GM18505 (cell line): Measurements from ENCODE around the gene PVRIG.
A peak's percentile ranks its signal among the peaks of the same experiment; 100 is the strongest.
"Not testable (repeated sequence)": the region's sequence is repeated elsewhere in the genome, so short reads cannot be mapped to it uniquely, and the experiment has no call there.

Source experiments
- ATAC-seq: cut with Tn5 transposase; IDR thresholded peaks from one replicate; pipeline ENCODE4 v1.9.1; 2021; ENCODE audit not compliant: unreplicated experiment
- POLR2A ChIP-seq: IDR thresholded peaks from 4 replicates; pipeline ENCODE4 v1.6.1; 2011; ENCODE audit warnings: borderline replicate concordance; ENCODE audit not compliant: insufficient read depth, insufficient read length; ENCODE audit errors: extremely low read depth

PVRIG gene

DNA sequence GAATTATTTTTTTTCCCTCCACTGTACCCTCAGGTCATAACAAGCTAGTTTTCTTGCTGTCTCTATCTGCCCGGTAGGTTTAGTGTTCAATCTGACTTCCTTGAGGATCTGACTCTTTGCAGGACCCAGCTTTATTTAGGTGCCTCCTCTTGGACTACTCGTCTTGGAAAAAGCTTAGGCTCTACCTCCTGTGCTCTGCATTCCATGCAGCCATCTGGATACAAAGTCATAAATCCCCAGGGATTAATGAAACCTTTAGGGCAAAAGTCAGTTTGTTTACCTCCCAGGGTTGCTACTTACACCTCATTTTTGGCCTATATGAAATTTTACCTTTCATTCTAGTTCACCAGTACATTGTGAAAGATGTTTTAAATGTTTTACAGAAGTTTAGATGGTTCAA is 34.0 kb upstream of the PVRIG start:
- no peak for ATAC-seq
- no peak for TF ChIP-seq POLR2A

DNA sequence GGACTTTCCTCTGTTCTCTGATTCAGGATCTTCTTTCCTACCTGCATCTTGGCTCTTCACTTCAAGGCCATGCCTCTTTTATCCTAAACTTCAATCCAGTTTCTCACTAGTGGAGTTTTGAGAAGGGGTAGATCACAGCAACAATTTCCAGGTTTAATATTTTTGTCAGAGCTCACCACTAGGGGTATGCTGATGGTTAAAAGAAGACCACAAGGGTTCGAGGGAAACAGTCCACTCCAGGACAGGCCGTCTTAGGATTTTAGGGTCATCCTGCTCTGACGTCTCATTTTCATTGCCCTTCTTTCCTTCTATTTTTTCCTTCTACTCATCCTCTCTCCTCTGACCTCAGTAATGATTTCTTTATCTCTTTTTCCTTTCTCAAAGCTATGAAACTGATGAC is 30.7 kb upstream of the PVRIG start:
- ATAC-seq = no peak
- no peak for TF ChIP-seq POLR2A

DNA sequence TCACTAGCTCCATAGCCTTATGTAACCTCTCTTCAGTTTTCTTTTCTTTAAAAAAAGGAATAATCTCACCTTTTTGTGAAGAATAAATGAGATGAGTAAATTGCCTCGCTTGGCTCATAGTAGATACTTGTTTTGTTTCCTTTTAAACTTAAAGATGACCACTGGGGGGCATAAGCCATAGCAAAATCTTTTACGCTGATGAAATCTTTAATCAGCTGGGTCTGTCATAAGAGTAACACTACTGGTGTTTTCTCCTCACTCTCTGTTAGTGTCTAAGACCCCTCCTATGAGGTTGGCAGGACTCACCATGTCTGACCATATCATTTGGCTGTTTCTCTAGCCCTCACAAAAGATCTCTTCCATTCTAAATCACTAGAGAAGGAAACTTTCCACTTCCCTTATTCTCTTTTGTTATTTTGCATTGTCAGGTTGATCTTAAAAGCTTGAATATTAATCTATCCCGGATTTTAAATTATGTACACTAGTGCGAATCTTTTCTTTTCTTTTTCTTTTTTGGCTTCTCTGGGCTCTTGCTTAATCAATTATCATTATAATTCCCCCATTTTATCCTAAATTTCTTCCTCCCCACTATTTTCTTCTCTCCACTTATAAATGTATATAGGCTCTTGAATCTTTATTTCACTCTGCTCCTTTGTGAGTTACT is 29.6 kb upstream of the PVRIG start:
- ATAC-seq = peak; percentile 52
- no peak for TF ChIP-seq POLR2A

DNA sequence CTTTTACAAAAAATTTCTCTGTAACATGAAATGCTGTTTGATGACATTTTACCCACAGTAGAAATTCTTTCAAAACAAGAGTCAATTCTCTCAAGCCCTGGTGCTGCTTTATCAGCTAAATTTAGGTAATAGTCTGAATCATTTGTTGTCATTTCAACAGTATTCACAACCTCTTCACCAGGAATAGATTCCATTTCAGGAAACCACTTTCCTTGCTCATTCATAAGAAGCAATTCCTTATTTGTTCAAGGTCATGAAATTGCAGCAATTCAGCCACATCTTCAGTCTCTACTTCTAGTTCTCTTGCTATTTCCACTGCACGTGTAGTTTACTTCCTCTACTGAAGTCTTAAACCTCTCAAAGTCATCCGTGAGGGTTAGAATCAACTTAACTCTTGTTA is 28.0 kb upstream of the PVRIG start:
- TF ChIP-seq POLR2A = no peak
- no peak for ATAC-seq

DNA sequence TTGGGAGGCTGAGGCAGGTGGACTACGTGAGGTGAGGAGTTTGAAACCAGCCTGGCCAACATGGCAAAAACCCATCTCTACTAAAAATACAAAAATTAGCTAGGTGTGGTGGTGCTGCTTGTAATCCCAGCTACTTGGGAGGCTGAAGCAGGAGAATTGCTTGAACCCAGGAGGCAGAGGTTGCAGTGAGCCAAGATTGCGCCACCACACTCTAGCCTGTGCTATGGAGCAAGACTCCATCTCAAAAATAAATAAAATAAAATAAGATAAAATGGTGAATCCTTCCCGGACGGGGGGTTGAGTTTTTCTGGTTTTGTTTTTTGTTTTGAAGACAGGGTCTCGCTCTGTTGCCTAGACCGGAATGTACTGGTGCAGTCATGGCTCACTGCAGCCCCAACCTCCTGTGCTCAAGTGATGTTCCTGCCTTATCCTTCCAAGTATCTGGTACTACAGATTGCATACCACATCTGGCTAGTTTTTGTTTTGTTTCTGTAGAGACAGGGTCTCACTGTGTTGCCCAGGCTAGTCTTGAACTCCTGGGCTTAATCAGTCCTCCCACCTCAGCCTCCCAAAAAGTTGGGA is 27.4 kb upstream of the PVRIG start:
- not testable (repeated sequence) for ATAC-seq

DNA sequence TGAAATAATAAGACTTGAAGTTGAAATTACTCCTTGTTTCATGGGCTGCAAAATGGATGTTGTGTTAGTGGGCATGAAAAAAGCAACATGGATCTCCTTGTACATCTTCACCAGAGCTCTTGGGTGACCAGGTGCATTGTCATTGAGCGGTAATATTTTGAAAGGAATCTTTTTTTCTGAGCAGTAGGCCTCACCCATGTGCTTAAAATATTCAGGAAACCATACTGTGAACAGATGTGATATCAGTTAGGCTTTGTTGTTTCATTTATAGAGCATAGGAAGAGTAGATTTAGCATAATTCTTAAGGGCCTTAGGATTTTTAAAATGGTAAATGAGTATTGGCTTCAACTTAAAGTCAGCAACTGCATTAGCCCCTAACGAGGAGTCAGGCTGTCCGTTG is 26.8 kb upstream of the PVRIG start:
- TF ChIP-seq POLR2A = no peak
- no peak for ATAC-seq

DNA sequence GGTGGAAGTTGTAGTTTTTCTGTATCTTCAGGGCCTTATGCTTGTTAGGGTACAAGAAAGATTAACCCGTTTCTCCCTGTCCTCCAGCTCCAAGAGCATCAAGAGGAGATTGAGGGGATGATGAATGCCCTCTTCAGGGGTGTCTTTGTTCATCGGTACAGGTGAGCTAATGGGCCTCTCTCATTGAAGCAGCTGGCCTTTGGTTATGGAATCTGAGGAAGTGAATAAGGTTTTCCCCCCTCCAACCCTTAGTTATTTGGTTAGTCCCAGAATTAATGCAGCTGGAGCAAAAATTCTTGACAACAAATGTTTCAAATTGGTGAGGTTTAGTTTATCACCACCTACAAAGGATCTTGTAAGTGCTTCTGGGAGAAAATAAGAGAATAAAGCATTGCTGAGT is 24.5 kb upstream of the PVRIG start:
- no peak for ATAC-seq
- no peak for TF ChIP-seq POLR2A

DNA sequence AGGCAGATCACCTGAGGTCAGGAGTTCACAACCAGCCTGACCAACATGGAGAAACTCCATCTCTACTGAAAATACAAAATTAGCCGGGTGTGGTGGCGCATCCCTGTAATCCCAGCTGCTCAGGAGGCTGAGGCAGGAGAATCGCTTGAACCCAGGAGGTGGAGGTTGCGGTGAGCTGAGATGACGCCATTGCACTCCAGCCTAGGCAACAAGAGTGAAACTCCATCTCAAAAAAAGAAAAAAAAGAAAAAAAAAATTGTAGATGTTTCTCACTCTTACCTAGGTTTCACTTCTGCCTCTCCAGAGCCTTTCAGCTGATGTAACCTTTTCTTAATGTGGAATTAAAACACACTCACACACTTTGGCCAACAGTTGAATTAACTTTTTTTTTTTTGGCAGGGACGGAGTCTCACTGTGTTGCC is 23.8 kb upstream of the PVRIG start:
- not testable (repeated sequence) for ATAC-seq

DNA sequence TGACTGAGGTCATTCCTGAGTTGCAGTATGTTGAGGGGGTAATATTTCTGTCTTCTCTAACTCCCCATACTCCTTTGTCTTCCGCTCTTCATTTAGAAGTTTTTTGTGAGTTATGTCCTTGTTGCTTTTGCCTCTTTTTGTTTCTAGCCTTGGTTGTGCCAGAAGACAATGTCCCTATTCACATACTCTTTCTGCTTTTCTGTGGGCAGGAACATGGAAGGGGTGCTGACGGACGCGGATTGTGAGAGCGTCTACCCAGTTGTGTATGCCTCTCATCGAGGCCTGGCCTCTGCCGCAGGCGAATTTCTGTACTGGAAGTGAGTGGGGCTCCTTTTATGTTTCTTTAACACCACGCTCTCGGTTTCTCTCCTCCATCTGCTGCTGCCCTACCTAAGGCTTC is 21.5 kb upstream of the PVRIG start:
- ATAC-seq = no peak
- no peak for TF ChIP-seq POLR2A

DNA sequence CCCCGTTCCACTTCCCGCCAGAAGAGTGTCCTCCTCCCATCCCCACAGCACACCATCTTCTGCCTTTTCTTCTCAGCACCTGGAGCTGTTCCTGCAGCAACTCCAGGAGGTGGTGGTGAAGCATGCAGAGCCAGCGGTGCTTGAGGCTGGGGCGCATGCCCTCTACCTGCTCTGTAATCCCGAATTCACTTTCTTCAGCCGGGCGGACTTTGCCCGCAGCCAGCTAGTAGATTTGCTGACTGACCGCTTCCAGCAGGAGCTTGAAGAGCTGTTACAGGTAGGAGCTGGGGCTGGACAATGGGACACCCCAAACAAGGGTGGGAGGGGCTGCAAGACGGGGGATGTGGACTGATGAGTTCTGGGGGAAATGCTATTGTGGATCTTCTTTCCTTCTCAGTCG is 19.1 kb upstream of the PVRIG start:
- no peak for TF ChIP-seq POLR2A
- ATAC-seq = no peak

DNA sequence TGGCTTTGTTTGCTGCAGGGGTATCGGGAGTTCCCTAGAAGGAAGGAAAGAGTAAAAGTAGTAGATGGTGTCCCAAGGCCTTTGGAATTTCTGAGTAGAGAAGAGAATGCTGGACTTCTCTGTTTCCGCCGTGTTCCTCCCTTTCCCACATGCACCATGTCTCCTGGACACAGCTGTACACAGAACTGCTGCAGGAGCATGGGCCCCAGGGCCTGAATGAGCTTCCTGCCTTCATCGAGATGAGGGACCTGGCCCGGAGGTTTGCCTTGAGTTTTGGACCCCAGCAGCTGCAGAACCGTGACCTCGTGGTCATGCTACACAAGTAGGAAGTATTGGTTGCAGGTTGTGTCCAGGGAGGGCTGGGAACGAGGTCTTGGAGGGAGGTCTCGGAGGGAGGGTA is 15.3 kb upstream of the PVRIG start:
- no peak for TF ChIP-seq POLR2A
- ATAC-seq = no peak

DNA sequence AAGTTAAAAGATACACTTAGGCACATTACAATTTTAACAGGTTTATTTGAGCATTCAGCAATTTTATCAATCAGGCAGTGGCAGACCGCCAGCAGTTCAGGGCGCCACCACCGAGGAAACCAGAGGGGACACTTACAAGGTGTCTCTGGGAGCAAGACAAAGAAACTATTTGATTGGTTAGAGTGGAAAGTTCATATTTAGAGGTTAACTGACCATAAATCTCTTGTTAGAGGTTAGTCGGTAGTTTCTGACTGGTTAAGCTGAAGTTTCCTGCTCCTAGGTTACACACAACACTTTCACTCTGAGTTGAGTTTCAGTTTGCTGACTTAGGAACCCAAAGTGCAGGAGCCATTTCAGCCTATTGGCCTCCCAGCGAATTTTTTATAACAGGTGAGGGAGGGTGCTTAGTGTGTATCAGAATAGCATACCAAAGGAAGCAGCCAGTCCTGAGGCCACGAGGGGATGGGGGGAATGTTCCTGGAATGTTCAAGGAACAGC is 10.8 kb upstream of the PVRIG start:
- peak; percentile 21 for TF ChIP-seq POLR2A
- no peak for ATAC-seq

DNA sequence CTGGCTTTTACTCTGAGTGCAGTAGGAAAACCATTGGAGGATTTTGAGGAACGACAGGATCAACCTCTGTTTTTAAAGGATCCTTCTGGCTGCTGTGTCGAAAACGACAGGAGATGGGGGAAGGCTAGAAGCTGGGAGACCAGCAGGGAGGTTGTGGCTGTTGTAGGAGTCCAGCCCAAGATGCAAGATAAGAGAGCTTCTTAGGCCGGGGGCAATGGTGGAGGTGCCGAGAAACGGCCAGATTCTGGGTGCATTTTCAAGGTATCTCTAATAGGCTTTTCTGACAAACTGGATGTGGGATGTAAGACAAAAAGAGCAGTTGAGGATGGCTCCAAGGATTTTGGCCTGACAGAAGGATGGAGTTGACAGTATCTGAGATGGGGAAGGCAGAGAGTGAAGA is 10.3 kb upstream of the PVRIG start:
- TF ChIP-seq POLR2A = no peak
- no peak for ATAC-seq

DNA sequence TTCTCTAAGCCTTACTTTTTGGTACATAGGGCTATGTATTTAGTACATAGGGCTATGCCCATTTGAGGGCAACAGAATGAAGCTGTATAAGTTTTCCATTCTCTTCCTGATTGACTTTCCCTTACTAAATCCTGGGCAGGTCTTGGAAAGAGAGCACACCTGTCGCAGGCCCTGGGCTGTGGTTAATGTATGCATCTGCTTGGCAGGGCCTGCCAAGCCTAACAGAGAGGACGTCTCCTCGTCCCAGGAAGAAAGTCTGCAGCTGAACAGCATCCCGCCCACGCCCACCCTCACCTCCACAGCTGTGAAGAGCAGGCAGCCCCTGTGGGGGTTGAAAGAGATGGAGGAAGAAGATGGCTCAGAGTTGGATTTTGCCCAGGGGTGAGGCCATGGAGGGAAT is 8.9 kb upstream of the PVRIG start:
- no peak for ATAC-seq
- TF ChIP-seq POLR2A = no peak

DNA sequence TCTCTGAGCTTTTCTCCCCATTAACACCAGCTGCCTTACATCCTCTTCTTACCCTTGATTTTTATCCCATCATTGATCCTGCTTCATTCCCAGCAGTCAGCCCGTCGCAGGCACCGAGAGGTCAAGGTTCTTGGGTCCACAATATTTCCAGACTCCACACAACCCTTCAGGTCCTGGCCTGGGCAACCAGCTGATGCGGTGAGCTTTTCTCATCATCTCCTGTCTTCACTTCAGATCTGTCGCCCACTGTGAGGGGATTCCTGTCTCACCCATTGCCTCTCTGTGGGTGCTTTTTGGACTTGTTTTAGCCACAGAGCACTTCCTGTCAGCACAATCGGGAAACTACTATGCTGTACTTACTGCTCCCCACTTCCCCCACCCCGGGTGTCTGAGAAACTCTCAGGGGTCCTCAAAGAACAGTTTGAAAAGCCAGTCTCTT is 8.4 kb upstream of the PVRIG start:
- no peak for ATAC-seq
- peak; percentile 60 for TF ChIP-seq POLR2A

DNA sequence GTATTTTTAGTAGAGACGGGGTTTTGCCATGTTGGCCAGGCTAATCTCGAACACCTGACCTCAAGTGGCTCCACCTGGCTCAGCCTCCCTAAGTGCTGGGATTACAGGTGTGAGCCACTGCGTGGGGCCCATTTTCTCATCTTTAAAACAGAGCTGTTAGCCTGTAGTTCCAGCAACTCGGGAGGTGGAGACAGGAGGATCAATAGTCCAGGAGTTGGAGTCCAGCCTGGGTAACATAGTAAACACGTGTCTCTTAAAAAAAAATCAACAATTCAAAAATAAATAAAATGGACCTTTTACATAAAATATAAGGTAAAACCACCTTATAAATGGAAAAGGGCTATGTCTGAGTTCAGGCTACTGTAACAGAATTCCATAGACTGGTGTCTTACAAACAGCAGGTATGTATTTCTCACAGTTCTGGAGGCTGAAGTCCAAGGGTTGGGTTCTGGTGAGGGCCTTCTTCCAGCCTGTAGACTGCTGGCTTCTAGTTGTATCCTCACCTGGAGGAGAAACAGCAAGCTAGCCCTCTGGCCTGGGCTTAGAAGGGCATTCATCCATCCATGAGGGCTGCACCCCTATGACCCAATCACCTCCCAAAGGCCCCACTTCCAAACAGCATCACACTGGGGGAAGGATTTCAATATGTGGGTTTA is 7.0 kb upstream of the PVRIG start:
- ATAC-seq = no peak
- no peak for TF ChIP-seq POLR2A
